ENCODE data around the gene NANOS3. TPM values are rescaled to one million over a fixed set of nuclear protein-coding genes. Genes with fewer than 3 reads are reported as not detected.

NANOS3 gene
- total and polyA plus RNA-seq, 2 of the 13 experiments (the other 11 are each of a cell fraction or from before 2014, with no cell fraction given): 0.21 TPM; not detected in 1

- Histone ChIP-seq H3K4me1 (ENCODE audit: insufficient read depth, low read length) (peaks cover 28% of the 10 kb centered on the region), H3K27ac (ENCODE audit: extremely low read length, insufficient read depth, low read length) (peak overlapping the region; percentile 41), H3K36me3 (replicated peaks in 1 of 2; ENCODE audit: control insufficient read depth in 1 of 2, insufficient read depth in 2 of 2, low read length in 2 of 2) (no peaks in the 10 kb centered on the region; a peak in 2 of 5 replicates), H3K9ac (ENCODE audit: insufficient read depth, low read depth, low read length) (0 out of 2 replicates have a peak overlapping the region, but pooled peaks have one; percentile 44), H3K27me3 (ENCODE audit: control insufficient read depth in 1 of 2, insufficient read depth in 2 of 2, low read length in 2 of 2) (no peaks in the 10 kb centered on the region), H2AFZ (ENCODE audit: low read length) (no peak overlapping the region), H3K4me2 (ENCODE audit: low read depth, low read length) (peak overlapping the region; percentile 82), H3K4me3 (replicated peaks in 1 of 3; ENCODE audit: insufficient read depth in 1 of 3, low read depth in 2 of 3, low read length in 3 of 3) (peak overlapping the region in 1 of 3 experiments; percentile 74; a peak in 1 of 6 replicates), H3K9me3 (ENCODE audit: low read length) (no peaks in the 10 kb centered on the region), H3K79me2 (ENCODE audit: insufficient read depth, low read length) (peaks cover 6% of the 10 kb centered on the region), H4K20me1 (ENCODE audit: insufficient read depth, low read length) (no peaks in the 10 kb centered on the region)
- no TSS peak for BruUV-seq (replicated peaks)
- POLR2A ChIA-PET: interaction anchor here (1.4 kb wide), 1 partner anchor 28 kb away, joined by 7 read pairs; no protein-coding TSS in a partner anchor
- WGBS (ENCODE audit: low lambda C conversion rate): 80% methylated on average over 14 of the region's 14 CpGs
- in situ Hi-C loops (cut with HindIII; ENCODE audit: extremely low pct_ligation_motif_present, low pct_unique_long_range_greater_than_20kb) (no loop called here), intact Hi-C loops (cut with micrococcal nuclease; ENCODE audit: unreplicated experiment) (loop anchor here (5.0 kb wide), 1 partner anchor 37 kb away; the partner anchor contains the start of gene ZSWIM4)
- no peak; the same call in 2 of the 3 replicates for ATAC-seq
- TF ChIP-seq TRAFD1 (CRISPR knock-in tag; IDR thresholded peaks at IDR 0.05; ENCODE audit: borderline replicate concordance) (no peak), ZBTB7B (CRISPR knock-in tag; IDR thresholded peaks at IDR 0.05) (no peak), NFIC (IDR thresholded peaks at IDR 0.05; ENCODE audit: low read length) (no peak), IRF9 (CRISPR knock-in tag; IDR thresholded peaks at IDR 0.05; ENCODE audit: borderline replicate concordance) (no peak), CREBL2 (CRISPR knock-in tag; IDR thresholded peaks at IDR 0.05; ENCODE audit: borderline replicate concordance) (no peak), PHF21A (CRISPR knock-in tag; IDR thresholded peaks at IDR 0.05) (0 out of 2 replicates have a peak, but pooled peaks have one; percentile 8), POLR2A (IDR thresholded peaks at IDR 0.05; ENCODE audit: insufficient read depth in 1 of 2, low read depth in 2 of 2, low read length in 2 of 2) (peak in 1 of 2 experiments; percentile 29; a peak in 1 of 4 replicates)
- CTCF ChIA-PET (ENCODE audit: low intra/inter-chr PET ratio, low total read pairs): no interaction called here
- no peak for FAIRE-seq
- DNase-seq (ENCODE audit: low spot score): no peak
Observed at GRCh38 chr19:13834244-13835069, 42.5 kb upstream of the NANOS3 start.

Data from HepG2 (cell line).